HG03108 (cell line): ENCODE measurements around the gene DCN.

ENCODE experiments used
- ATAC-seq: cut with Tn5 transposase; IDR thresholded peaks from one replicate; pipeline ENCODE4 v1.9.1; 2021; ENCODE audit warnings: moderate library complexity; ENCODE audit not compliant: unreplicated experiment

DCN gene

DNA sequence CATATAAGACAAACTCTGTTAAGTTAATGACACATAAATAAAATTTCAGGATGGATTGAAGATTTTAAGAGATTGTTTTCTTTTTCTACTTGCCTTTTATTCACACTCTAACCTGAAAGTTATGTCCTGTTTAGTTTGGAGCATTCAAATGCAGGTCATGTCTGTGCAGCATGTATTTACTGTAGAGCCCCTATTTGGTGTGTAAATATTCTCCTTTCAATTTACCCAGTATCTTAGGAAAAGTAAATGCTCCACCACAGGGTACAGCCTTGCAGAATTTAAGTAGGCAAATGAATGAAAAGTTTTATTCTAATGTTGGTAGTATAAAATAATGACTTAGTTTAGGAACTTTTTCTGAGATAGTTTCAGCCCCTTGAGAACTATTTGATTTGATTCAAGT lies 6.2 kb upstream of the DCN start:
- no peak for ATAC-seq

DNA sequence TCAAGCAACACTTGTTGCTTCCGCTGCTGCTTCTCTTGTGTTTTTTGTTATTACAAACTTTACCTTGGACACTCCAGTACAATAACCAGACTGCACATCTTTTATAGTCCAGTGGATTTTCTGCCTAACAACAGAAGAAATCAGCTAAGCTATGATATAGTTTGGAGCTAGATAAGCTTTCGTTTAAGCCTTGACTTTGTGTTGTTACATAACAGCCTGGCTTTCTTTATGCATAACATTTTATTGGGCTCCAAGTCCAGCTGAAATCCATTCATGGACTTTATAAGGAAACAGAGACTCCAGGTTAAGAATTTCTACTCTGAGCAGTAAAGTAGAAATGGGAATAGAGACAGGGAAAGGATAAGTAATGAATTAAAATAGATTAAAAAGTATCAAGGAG lies 3.5 kb upstream of the DCN start:
- ATAC-seq = no peak

GRCh38 chr12:91185421-91185820 lies 2.8 kb upstream of the DCN start:
- no peak for ATAC-seq

GRCh38 chr12:91183551-91183950 lies 934 bp upstream of the DCN start:
- no peak for ATAC-seq

- ATAC-seq = no peak
Measured at GRCh38 chr12:91180582-91181395, 1.8 kb downstream of the DCN start.

DNA sequence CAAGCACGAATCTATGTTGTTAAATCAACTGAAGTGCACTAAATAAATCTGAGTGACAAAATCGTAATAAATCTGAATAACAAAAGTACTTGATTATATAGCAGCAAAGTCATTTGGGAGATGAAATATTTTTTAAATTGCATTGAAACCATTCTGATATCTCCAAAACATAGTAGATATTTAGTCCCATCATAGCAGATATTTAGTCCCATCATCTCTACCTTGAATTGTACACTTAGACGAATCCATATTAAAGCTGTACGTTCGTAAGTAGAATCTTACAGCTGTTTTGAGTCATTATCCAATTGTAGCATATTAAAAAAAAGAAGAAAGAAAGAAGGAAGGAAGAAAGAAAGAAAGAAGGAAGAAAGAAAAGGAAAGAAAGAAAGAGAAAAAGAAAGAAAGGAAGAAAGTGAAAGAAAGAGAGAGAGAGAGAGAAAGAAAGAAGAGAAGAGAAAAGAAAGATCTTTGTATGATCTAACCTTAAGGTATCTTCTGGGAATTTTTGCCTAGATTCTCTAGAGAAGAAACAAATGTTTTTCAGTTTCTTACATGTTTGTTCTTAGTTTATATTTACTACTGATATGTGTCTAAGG lies 2.6 kb downstream of the DCN start:
- no peak for ATAC-seq

GRCh38 chr12:91179315-91179714 lies 3.3 kb downstream of the DCN start:
- no peak for ATAC-seq

DNA sequence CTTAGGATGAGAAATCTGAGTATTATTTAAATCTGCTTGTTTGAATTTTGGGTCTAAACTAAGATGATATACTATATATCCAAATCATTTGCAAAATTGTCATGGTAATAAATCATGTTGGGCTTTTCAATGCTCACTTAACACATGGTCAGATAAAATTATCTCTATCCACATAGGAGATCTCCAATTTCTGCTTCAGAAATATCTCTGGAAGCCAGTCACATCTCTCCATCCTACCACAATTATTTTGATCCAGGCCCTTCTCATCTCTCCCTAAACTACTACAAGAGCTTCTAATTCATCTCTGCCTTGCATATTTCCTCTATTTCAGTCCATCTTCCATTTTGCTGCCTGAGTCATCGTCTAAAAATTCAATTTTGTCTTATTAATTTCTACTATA lies 3.8 kb downstream of the DCN start:
- no peak for ATAC-seq

DNA sequence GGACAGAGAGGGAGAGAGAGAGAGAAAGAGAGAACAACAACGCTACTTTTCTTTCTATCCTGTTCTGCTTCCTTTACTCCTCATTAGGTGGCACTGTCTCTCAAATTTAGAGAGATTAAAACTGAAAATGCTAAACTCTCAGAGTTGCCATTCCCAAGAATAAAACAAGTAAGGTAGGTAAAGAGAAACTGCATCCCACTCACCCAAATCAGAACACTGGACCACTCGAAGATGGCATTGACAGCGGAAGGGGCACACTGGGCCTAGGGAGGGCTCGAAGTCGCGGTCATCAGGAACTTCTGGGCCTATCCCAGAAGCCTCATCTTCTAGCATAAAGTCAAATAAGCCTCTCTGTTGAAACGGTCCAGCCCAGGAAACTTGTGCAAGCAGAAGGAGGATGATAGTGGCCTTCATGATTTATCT lies 4.5 kb downstream of the DCN start:
- no peak for ATAC-seq

DNA sequence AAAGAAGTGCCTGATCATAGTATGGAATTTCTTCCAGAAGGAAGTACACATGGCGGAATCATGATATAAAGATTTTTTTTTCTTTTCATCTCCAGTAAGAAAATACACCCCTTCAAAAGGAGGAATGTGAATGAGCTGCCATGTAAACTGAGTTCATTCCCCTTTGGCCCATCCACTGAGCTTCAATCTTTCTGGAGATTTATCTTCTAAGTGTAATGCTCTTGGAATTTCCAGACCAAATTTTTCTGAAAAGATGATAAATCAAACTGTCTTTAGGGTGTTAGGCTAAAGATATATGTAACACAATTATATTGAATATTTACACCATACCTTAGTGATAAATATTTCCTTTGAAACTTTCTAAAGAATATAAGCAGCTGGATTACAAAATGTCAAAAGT lies 5.2 kb downstream of the DCN start:
- no peak for ATAC-seq

GRCh38 chr12:91176915-91177314 lies 5.7 kb downstream of the DCN start:
- no peak for ATAC-seq

DNA sequence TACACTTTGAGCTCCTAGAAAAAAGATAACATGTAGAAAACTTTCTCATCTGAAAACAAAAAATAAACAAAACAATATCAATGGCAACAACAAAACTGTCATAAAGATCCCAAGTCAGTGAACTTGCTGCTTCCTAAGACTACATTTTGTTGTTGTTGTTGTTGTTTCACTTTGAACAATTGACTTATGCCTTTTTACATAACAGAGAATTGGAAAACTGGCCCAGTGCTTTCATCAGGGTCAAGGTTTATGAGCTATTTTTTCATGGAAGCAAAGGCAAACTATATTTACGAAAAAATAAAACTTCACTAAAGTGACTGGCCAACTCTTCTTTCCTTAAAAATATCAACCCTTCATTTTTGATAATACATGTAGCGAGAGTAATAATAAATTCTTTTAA lies 6.3 kb downstream of the DCN start:
- no peak for ATAC-seq

DNA sequence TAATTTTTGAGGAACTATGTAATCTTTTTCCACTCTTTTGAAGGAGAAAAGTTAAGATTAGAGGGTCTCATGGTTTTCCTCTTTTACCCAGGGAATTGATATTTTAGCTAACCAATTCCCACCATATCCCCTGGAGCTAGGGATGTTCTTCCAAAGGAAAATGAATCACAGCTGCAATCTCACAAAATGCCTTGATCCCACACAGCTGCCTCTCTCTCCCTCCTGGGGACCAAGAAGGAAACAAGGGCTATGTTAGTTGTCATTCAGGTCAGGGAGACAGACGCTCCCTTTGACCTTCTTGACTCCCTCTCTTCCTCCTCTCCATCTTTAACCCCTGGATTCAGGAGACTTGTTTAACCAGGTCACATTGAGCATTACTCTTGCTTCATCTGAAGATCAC lies 9.5 kb downstream of the DCN start:
- no peak for ATAC-seq

- ATAC-seq = no peak
Measured at GRCh38 chr12:91172096-91172495, 10.5 kb downstream of the DCN start.

GRCh38 chr12:91171476-91171875 lies 11.1 kb downstream of the DCN start:
- no peak for ATAC-seq

- ATAC-seq = no peak
Measured at GRCh38 chr12:91163116-91163515, 19.5 kb downstream of the DCN start.

GRCh38 chr12:91161009-91161408 lies 21.6 kb downstream of the DCN start:
- no peak for ATAC-seq

DNA sequence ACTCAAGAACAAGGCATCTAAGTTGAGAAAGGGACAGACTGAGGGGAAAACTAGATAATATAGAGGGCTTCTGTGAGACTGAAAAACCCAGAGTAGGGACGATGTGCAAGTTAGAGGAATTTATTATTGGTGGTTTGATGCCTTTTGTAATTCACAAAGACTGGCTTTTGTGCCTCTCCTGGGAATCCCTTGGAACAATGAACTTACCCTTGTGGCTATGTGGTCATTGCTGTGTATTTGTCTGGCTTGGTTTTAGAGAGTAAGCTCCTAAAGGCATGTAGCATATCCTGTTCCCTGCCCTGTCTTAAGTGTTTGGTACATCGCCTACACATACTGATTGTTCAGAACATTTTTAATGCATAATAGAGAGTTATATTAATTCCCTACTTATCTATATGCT lies 26.6 kb downstream of the DCN start:
- ATAC-seq = no peak

- ATAC-seq = no peak
Measured at GRCh38 chr12:91154131-91154530, 28.5 kb downstream of the DCN start.

- no peak for ATAC-seq
Measured at GRCh38 chr12:91144053-91144452, 38.6 kb downstream of the DCN start.

GRCh38 chr12:91143206-91143605 lies 39.4 kb downstream of the DCN start:
- ATAC-seq = no peak

DNA sequence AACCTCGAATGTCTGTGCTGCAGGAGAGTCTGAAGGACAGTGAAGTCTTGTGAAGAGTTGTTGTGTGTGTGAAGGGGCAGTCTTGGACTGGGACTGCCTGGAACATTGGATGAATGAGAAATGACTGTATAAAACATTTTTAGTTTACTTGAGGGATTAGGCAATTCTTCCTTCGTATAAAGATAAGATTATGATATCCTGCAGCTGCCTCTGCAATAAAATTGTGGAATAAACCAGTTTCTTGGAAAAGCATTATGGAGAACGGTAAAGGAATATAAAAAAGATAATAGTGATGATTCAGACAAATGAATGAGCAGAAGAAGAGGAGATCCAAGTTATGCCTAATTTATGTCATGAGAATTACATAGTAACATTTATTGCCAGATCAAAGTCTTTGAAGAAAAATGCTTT lies 40.4 kb downstream of the DCN start:
- ATAC-seq = no peak
